Skin epidermis (tissue), 12 donors: Measurements from ENCODE around the gene GNA12.
"Not testable (repeated sequence)": the region's sequence is repeated elsewhere in the genome, so short reads cannot be mapped to it uniquely, and the experiment has no call there.

ENCODE experiments used
- H3K27ac ChIP-seq, 21 experiments: fragments of 200-600 bp; sonication (generic) in 11 of 21; one replicate each; pipeline ENCODE4 v1.5.0; 2020; ENCODE audit warnings: mild to moderate bottlenecking in 3 of 21, inconsistent platforms in 2 of 21, moderate library complexity in 2 of 21
- H3K4me3 ChIP-seq, 7 experiments: fragments of 200-600 bp; sonication (generic) in 2 of 7; one replicate each; pipeline ENCODE4 v1.5.0; 2020; ENCODE audit warnings: inconsistent platforms in 2 of 7, mild to moderate bottlenecking in 2 of 7, moderate library complexity in 1 of 7

Gene GNA12

GRCh38 chr7:2866601-2867000, 22.5 kb upstream of the GNA12 start:
- Histone ChIP-seq H3K4me3 (no peak overlapping the region), H3K27ac (no peak overlapping the region)

- Histone ChIP-seq H3K27ac (no peak overlapping the region), H3K4me3 (no peak overlapping the region)
Observed at GRCh38 chr7:2864999-2865670, 21.0 kb upstream of the GNA12 start.

- peak overlapping the region in 20 of 21 experiments; percentile 68 to 96 (median 86) for H3K27ac ChIP-seq
- H3K4me3 ChIP-seq, result no peak overlapping the region
Observed at GRCh38 chr7:2864204-2864985, 20.3 kb upstream of the GNA12 start.

- Histone ChIP-seq H3K4me3 (no peak overlapping the region), H3K27ac (peak overlapping the region; percentile 29 to 96 (median 85))
Observed at GRCh38 chr7:2863461-2864066, 19.5 kb upstream of the GNA12 start.

GRCh38 chr7:2862831-2863361, 18.8 kb upstream of the GNA12 start:
- Histone ChIP-seq H3K4me3 (no peak overlapping the region), H3K27ac (peak overlapping the region in 20 of 21 experiments; percentile 68 to 96 (median 86))

- H3K27ac ChIP-seq, result no peak overlapping the region
- no peak overlapping the region for H3K4me3 ChIP-seq
Observed at GRCh38 chr7:2861509-2861908, 17.4 kb upstream of the GNA12 start.

- Histone ChIP-seq H3K27ac (no peak overlapping the region), H3K4me3 (no peak overlapping the region)
Observed at GRCh38 chr7:2860627-2861133, 16.6 kb upstream of the GNA12 start.

- H3K4me3 ChIP-seq, result no peak overlapping the region
- H3K27ac ChIP-seq, result no peak overlapping the region
Observed at GRCh38 chr7:2859952-2860351, 15.8 kb upstream of the GNA12 start.

GRCh38 chr7:2858621-2859020, 14.5 kb upstream of the GNA12 start:
- Histone ChIP-seq H3K27ac (no peak overlapping the region), H3K4me3 (no peak overlapping the region)

- H3K27ac ChIP-seq, result no peak overlapping the region
- H3K4me3 ChIP-seq, result no peak overlapping the region
Observed at GRCh38 chr7:2856388-2857169, 12.5 kb upstream of the GNA12 start.

GRCh38 chr7:2855386-2855785, 11.3 kb upstream of the GNA12 start:
- Histone ChIP-seq H3K4me3 (no peak overlapping the region), H3K27ac (no peak overlapping the region)

GRCh38 chr7:2853552-2853951, 9.4 kb upstream of the GNA12 start:
- peak overlapping the region in 1 of 21 experiments; percentile 14 for H3K27ac ChIP-seq
- not testable (repeated sequence) for H3K4me3 ChIP-seq

GRCh38 chr7:2853147-2853546, 9.0 kb upstream of the GNA12 start:
- Histone ChIP-seq H3K4me3 (no peak overlapping the region), H3K27ac (peak overlapping the region in 2 of 21 experiments; percentile 14 to 23)

GRCh38 chr7:2851497-2851896, 7.4 kb upstream of the GNA12 start:
- Histone ChIP-seq H3K27ac (peak overlapping the region in 2 of 21 experiments; percentile 48 to 67), H3K4me3 (no peak overlapping the region)

GRCh38 chr7:2849941-2850766, 6.0 kb upstream of the GNA12 start:
- H3K4me3 ChIP-seq, result no peak overlapping the region
- no peak overlapping the region for H3K27ac ChIP-seq

GRCh38 chr7:2845034-2845592, 1.0 kb upstream of the GNA12 start:
- Histone ChIP-seq H3K27ac (no peak overlapping the region), H3K4me3 (peak overlapping the region in 6 of 7 experiments; percentile 19 to 63 (median 28))

- Histone ChIP-seq H3K27ac (peak overlapping the region in 18 of 21 experiments; percentile 16 to 83 (median 64)), H3K4me3 (peak overlapping the region; percentile 53 to 68 (median 62))
Observed at GRCh38 chr7:2843711-2844152, 376 bp downstream of the GNA12 start.

- Histone ChIP-seq H3K27ac (peak overlapping the region in 17 of 21 experiments; percentile 16 to 83 (median 69)), H3K4me3 (peak overlapping the region; percentile 53 to 68 (median 62))
Observed at GRCh38 chr7:2843191-2843685, 870 bp downstream of the GNA12 start.
